Osteocyte (in vitro differentiated cells): ENCODE data around the gene TNS3. TPM values are rescaled to one million over a fixed set of nuclear protein-coding genes. Genes with fewer than 3 reads are reported as not detected.
A peak's percentile ranks its signal among the peaks of the same experiment; 100 is the strongest.

Experiments used
- DNase-seq: peaks from one replicate; pipeline ENCODE4 v3.0.0; 2021; ENCODE audit warnings: mixed read lengths; ENCODE audit not compliant: unreplicated experiment; ENCODE audit errors: extremely low spot score
- H3K27ac Mint-ChIP-seq: one replicate; pipeline ENCODE4 v1.8.0; 2021; ENCODE audit warnings: mild to moderate bottlenecking, mixed read lengths; ENCODE audit not compliant: unreplicated experiment
- H3K27me3 Mint-ChIP-seq: one replicate; pipeline ENCODE4 v1.8.0; 2021; ENCODE audit warnings: mixed read lengths; ENCODE audit not compliant: unreplicated experiment
- H3K36me3 Mint-ChIP-seq: one replicate; pipeline ENCODE4 v1.8.0; 2021; ENCODE audit warnings: mixed read lengths; ENCODE audit not compliant: unreplicated experiment
- H3K4me1 Mint-ChIP-seq: one replicate; pipeline ENCODE4 v1.8.0; 2021; ENCODE audit warnings: mixed read lengths; ENCODE audit not compliant: unreplicated experiment
- H3K4me3 Mint-ChIP-seq: one replicate; pipeline ENCODE4 v1.8.0; 2021; ENCODE audit warnings: mild to moderate bottlenecking, moderate library complexity, mixed read lengths; ENCODE audit not compliant: unreplicated experiment
- H3K9me3 Mint-ChIP-seq: one replicate; pipeline ENCODE4 v1.8.0; 2021; ENCODE audit warnings: mixed read lengths; ENCODE audit not compliant: unreplicated experiment
- total RNA-seq: library from RNA; stranded (reverse); gene quantifications from 2 replicates; pipeline ENCODE4 v1.2.1, GENCODE V29; 2021
- TF ChIP-seq, protein P1 (sequence below): fragments of 200-600 bp; sonication (generic); IDR thresholded peaks from 2 replicates; pipeline ENCODE4 v1.5.0; 2021; ENCODE audit warnings: antibody characterized with exemption, mild to moderate bottlenecking, moderate library complexity

The TNS3 gene
- total RNA-seq, 1 donor from 2014 or later: 93.8 TPM

DNA sequence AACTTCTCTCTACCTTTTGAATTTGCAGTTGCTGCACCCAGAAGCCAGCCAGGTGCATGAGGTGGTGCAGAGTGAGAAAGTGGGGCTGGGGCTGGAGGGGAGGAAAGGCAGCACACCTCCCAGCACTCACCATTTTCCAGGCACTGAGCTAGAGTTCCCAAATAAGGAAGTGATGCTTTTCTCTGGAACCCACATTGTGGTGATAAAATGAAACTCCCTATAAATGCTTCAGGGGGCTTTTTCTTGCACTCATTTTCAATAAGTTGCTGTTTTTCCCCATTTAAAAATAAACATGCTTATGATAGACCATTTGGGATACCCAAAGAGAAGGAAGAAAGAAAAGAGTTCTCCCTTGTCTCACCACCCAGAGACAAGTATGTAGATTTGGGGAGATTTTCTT, 42.8 kb upstream of the TNS3 start:
- DNase-seq: no peak
- Mint-ChIP-seq H3K36me3 (no peaks in the 10 kb centered on the region), H3K27me3 (no peaks in the 10 kb centered on the region), H3K4me3 (no peak overlapping the region), H3K9me3 (no peaks in the 10 kb centered on the region), H3K4me1 (peaks cover 33% of the 10 kb centered on the region), H3K27ac (no peak overlapping the region)
- TF ChIP-seq, protein P1, sequence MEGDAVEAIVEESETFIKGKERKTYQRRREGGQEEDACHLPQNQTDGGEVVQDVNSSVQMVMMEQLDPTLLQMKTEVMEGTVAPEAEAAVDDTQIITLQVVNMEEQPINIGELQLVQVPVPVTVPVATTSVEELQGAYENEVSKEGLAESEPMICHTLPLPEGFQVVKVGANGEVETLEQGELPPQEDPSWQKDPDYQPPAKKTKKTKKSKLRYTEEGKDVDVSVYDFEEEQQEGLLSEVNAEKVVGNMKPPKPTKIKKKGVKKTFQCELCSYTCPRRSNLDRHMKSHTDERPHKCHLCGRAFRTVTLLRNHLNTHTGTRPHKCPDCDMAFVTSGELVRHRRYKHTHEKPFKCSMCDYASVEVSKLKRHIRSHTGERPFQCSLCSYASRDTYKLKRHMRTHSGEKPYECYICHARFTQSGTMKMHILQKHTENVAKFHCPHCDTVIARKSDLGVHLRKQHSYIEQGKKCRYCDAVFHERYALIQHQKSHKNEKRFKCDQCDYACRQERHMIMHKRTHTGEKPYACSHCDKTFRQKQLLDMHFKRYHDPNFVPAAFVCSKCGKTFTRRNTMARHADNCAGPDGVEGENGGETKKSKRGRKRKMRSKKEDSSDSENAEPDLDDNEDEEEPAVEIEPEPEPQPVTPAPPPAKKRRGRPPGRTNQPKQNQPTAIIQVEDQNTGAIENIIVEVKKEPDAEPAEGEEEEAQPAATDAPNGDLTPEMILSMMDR: no peak

DNA sequence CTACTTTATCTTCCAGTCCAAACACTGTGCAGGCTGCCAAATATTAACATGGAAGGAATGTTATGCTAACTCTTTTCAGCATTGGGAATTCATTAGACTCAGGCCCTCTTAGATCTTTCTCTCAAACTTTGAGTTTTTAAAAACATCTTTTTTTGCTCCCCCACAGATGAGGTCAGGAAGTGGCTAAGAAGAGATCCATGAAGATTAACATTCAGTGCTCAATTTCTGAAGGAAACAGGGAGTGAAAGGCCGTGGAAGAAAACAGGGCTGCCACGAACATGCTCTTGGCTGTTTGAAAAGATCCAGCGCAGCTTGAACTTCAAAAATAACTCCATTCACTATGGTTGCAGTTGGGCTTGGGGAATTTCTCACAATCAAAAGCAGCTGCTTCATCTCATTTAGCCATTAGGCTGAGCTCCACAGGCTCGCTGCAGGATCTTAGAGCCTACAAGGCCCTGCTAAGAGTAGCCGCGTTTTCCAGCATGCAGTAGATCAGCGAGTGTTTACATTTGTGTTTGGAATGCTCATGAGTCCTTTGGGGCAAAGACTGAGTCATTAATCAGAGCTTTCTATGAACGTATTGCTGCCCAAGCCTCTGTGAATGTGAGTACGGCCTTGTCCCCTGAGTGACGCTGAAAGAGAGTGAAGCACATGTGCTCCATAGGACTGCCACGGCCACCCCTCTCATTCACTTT, 41.2 kb upstream of the TNS3 start:
- Mint-ChIP-seq H3K4me3 (peak overlapping the region; percentile 8), H3K27me3 (no peaks in the 10 kb centered on the region), H3K36me3 (no peaks in the 10 kb centered on the region), H3K9me3 (no peaks in the 10 kb centered on the region), H3K27ac (peak overlapping the region; percentile 94), H3K4me1 (peaks cover 33% of the 10 kb centered on the region)
- TF ChIP-seq, protein P1: no peak
- DNase-seq: peak; percentile 86

DNA sequence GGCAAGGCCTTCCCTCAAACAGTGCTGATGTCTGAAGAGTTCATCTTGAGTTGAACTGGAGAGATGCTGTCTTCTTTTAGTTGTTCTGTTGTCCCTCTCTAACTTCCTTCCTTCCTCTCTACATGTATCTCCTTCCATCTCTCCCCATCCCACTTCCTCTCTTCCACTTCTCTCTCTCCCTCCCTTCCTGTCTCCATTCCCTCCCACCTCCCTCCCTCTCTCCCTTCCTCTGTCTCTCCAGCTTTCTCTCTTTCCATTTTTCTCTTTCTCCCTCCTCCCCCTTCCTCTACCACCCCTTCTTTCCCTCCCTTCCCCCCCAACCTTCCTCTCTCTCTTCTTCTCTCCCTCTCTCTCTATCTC, 40.7 kb upstream of the TNS3 start:
- TF ChIP-seq, protein P1: no peak
- H3K27ac Mint-ChIP-seq: peak overlapping the region; percentile 94
- no peaks in the 10 kb centered on the region for H3K9me3 Mint-ChIP-seq
- H3K4me1 Mint-ChIP-seq: peaks cover 31% of the 10 kb centered on the region
- no peak for DNase-seq
- peak overlapping the region; percentile 31 for H3K4me3 Mint-ChIP-seq
- no peaks in the 10 kb centered on the region for H3K27me3 Mint-ChIP-seq
- H3K36me3 Mint-ChIP-seq: no peaks in the 10 kb centered on the region

DNA sequence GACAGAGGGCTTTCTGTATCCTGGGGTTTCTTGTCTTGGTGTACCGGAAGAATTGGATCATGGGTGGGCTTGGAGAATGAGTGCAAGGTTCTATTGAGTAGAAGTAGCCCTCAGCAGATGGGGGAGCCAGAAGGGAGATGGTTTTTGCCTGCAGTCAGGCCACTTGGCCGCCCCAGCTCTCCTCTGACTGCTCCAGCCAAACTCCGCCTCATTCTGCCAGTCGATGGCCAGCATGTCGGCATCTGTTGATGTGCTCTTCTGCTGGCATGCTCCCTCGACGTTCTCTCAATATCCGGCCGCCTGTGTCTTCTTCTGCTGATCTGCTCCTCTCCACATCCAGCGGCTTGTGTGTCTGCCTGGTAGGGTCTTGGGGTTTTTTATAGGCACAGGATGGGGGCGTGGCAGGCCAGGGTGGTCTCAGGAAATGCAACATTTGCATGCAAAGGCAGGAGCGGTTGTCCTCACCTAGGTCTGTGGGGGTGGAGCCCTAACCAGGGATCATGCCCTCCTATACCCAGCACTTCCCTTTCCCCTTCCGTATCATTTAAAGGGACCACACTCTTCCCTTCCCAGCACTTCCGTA, 40.2 kb upstream of the TNS3 start:
- DNase-seq: no peak
- TF ChIP-seq, protein P1: no peak
- peak overlapping the region; percentile 94 for H3K27ac Mint-ChIP-seq
- H3K36me3 Mint-ChIP-seq: no peaks in the 10 kb centered on the region
- H3K27me3 Mint-ChIP-seq: no peaks in the 10 kb centered on the region
- H3K9me3 Mint-ChIP-seq: no peaks in the 10 kb centered on the region
- H3K4me3 Mint-ChIP-seq: peak overlapping the region; percentile 31
- peaks cover 28% of the 10 kb centered on the region for H3K4me1 Mint-ChIP-seq

DNA sequence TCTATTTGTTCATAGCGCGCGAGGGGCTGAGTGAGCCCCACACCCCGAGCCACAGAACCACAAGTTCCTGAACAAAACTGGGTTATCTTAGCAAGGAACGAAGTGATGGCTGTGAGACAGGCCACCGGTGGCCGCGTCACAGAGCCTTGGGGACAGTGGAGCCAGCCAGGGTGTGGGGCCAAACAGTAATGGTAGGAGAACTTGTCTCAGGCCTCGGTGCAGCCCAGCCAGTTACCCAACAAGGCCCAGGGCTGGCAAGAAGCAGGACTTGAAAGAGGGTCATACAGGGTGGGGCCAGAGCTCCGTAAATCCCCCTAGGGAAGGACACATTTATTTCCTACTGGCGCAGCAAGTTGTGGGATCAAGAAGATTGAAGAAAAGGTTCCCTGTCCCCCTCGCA, 39.4 kb upstream of the TNS3 start:
- Mint-ChIP-seq H3K9me3 (no peaks in the 10 kb centered on the region), H3K4me1 (peaks cover 28% of the 10 kb centered on the region), H3K27me3 (no peaks in the 10 kb centered on the region), H3K4me3 (no peak overlapping the region), H3K36me3 (no peaks in the 10 kb centered on the region), H3K27ac (no peak overlapping the region)
- TF ChIP-seq, protein P1: no peak
- DNase-seq: no peak
